Lower leg skin (tissue), 4 donors: ENCODE results near the gene BPIFB3. TPM values are rescaled to one million over a fixed set of nuclear protein-coding genes. Genes with fewer than 3 reads are reported as not detected.

ENCODE experiments used
- DNase-seq, 2 donors: peaks; one replicate each; pipeline ENCODE4 v3.0.0-alpha.2; 2019; ENCODE audit warnings: low spot score in 2 of 2
- H3K4me3 ChIP-seq: fragments of 200-600 bp; sonication (generic); 2 replicates; pipeline ENCODE4 v1.5.1; 2017; ENCODE audit warnings: mild to moderate bottlenecking, low read depth; ENCODE audit not compliant: poor library complexity, severe bottlenecking
- POLR2A ChIP-seq, 2 donors: fragments of 450-650 bp; IDR thresholded peaks; one replicate each; pipeline ENCODE4 v1.6.1; 2016 to 2017; ENCODE audit warnings: antibody characterized with exemption in 2 of 2, mild to moderate bottlenecking in 1 of 2, moderate library complexity in 1 of 2
- WGBS, 2 donors: methylation state at CpG; one replicate each; pipeline ENCODE4 v1.1.5; 2018; 5-methylcytosine and 5-hydroxymethylcytosine counted together
- intact Hi-C: fragments of 100-400 bp; cut with DNase I; formaldehyde crosslinking; loops from one replicate; pipeline ENCODE4 v1.15.0; 2023; ENCODE audit warnings: low total_unique reads
- total RNA-seq, 4 donors: library from RNA; depleted of rRNA; stranded (reverse); fragments of >200 nt; gene quantifications; one replicate each; pipeline ENCODE4 v1.1.0, GENCODE V29; 2016
- TF ChIP-seq, protein P1 (sequence below), 3 donors: fragments of 450-650 bp; IDR thresholded peaks; one replicate each; pipeline ENCODE4 v1.5.1; 2016; ENCODE audit warnings: antibody characterized with exemption in 3 of 3, mild to moderate bottlenecking in 3 of 3, moderate library complexity in 2 of 3

Gene BPIFB3
- total RNA-seq, 4 donors from 2014 or later, result not detected

GRCh38 chr20:33081411-33082154, 27.9 kb downstream of the BPIFB3 start:
- DNase-seq, result no peak
- intact Hi-C loops, result no loop called here
- TF ChIP-seq POLR2A (IDR thresholded peaks at IDR 0.05), result no peak
- TF ChIP-seq, protein P1, sequence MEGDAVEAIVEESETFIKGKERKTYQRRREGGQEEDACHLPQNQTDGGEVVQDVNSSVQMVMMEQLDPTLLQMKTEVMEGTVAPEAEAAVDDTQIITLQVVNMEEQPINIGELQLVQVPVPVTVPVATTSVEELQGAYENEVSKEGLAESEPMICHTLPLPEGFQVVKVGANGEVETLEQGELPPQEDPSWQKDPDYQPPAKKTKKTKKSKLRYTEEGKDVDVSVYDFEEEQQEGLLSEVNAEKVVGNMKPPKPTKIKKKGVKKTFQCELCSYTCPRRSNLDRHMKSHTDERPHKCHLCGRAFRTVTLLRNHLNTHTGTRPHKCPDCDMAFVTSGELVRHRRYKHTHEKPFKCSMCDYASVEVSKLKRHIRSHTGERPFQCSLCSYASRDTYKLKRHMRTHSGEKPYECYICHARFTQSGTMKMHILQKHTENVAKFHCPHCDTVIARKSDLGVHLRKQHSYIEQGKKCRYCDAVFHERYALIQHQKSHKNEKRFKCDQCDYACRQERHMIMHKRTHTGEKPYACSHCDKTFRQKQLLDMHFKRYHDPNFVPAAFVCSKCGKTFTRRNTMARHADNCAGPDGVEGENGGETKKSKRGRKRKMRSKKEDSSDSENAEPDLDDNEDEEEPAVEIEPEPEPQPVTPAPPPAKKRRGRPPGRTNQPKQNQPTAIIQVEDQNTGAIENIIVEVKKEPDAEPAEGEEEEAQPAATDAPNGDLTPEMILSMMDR (IDR thresholded peaks at IDR 0.05), result no peak
- H3K4me3 ChIP-seq, result no peak overlapping the region
- WGBS, 2 donors, result 79 to 82% methylated on average over 7 of the region's 7 CpGs

DNA sequence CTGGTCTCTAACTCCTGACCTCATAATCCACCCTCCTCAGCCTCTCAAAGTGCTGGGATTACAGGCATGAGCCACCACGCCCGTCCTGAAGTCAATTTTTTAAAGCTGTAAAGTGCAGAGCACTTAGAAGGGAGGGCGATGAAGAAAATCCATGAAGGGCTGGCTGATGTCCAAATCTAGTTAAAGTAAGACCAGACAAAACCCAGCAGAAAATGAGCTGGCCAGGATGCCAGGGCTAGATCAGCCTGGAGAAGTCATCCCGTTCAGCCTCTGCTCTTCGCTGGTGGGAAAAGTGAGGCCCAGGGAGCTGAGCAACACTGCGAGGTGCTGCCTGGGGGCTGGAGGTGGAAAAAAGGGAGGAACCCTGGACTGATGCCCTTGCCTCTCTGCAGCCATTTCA, 28.8 kb downstream of the BPIFB3 start:
- TF ChIP-seq, protein P1 (IDR thresholded peaks at IDR 0.05), result no peak
- TF ChIP-seq POLR2A (IDR thresholded peaks at IDR 0.05), result no peak
- DNase-seq, result no peak
- no peak overlapping the region for H3K4me3 ChIP-seq
- 35 to 39% methylated on average over 6 of the region's 6 CpGs for WGBS, 2 donors
- intact Hi-C loops, result no loop called here

- DNase-seq, result no peak
- TF ChIP-seq POLR2A (IDR thresholded peaks at IDR 0.05), result no peak
- TF ChIP-seq, protein P1 (IDR thresholded peaks at IDR 0.05), result no peak
- no peak overlapping the region for H3K4me3 ChIP-seq
- WGBS, 2 donors, result 91 to 92% methylated on average over 20 of the region's 20 CpGs
- intact Hi-C loops, result no loop called here
Observed at GRCh38 chr20:33083544-33084340, 30.0 kb downstream of the BPIFB3 start.

- intact Hi-C loops, result no loop called here
- no peak overlapping the region for H3K4me3 ChIP-seq
- DNase-seq, result no peak
- no peak for TF ChIP-seq POLR2A (IDR thresholded peaks at IDR 0.05)
- TF ChIP-seq, protein P1 (IDR thresholded peaks at IDR 0.05), result no peak
- WGBS, 2 donors, result 86 to 87% methylated on average over 15 of the region's 15 CpGs
Observed at GRCh38 chr20:33084722-33085121, 31.0 kb downstream of the BPIFB3 start.

GRCh38 chr20:33086052-33086722, 32.5 kb downstream of the BPIFB3 start:
- intact Hi-C loops, result no loop called here
- no peak for DNase-seq
- WGBS, 2 donors, result 72 to 76% methylated on average over 9 to 13 of the region's 14 CpGs
- H3K4me3 ChIP-seq, result no peak overlapping the region
- TF ChIP-seq POLR2A (IDR thresholded peaks at IDR 0.05), result no peak
- TF ChIP-seq, protein P1 (IDR thresholded peaks at IDR 0.05), result no peak
